ENCODE measurements around the gene YIPF1.

DNA sequence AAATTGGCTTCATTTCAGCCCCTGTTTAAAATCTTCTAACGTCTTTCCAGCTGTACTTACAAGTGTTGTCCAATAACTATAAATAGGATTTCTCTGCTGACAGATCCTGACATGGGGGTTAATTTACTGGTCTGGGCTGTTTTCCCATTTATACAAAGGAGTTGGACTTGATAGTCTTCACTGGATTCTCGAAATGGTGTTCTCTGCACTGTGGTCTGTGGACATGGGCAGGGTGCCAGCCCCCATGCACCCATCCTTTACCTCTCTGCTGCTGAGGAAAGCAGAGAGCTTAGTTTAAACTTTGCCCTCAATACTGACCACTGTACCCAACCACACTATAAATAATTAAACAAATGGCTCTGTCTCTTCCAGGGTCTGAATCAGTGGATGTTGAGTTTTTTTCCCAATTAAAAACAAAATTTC is 9.6 kb upstream of the YIPF1 start:
- TF ChIP-seq ZNF384 (IDR thresholded peaks at IDR 0.05) (no peak), BHLHE40 (IDR thresholded peaks at IDR 0.05; ENCODE audit: borderline replicate concordance) (no peak), ELF4 (IDR thresholded peaks at IDR 0.05) (no peak), CTBP1 (IDR thresholded peaks at IDR 0.05; ENCODE audit: borderline replicate concordance) (no peak)
- TF ChIP-seq, protein P1, sequence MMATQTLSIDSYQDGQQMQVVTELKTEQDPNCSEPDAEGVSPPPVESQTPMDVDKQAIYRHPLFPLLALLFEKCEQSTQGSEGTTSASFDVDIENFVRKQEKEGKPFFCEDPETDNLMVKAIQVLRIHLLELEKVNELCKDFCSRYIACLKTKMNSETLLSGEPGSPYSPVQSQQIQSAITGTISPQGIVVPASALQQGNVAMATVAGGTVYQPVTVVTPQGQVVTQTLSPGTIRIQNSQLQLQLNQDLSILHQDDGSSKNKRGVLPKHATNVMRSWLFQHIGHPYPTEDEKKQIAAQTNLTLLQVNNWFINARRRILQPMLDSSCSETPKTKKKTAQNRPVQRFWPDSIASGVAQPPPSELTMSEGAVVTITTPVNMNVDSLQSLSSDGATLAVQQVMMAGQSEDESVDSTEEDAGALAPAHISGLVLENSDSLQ (IDR thresholded peaks at IDR 0.05): no peak

Data from HEK293T (cell line).